SK-N-SH (cell line): ENCODE measurements around the gene MSTN. TPM values are rescaled to one million over a fixed set of nuclear protein-coding genes. Genes with fewer than 3 reads are reported as not detected.

ENCODE experiments used
- CTCF ChIA-PET: fragments of 300-600, 350-600 bp; formaldehyde crosslinking; extraction: SDS; loops from one replicate; lab custom pipeline; 2021; lab: Yijun Ruan, JAX
- POLR2A ChIA-PET: fragments of 350-600 bp; sonication (Branson Sonifier 250); formaldehyde crosslinking; extraction: SDS; loops from one replicate; lab custom pipeline; 2020; ENCODE audit warnings: antibody characterized with exemption, inconsistent platforms; lab: Yijun Ruan, JAX
- DNase-seq: peaks from one replicate; pipeline ENCODE4 v3.0.0; 2012
- H2AFZ ChIP-seq: fragments of 200-600 bp; sonication (generic); 2 replicates; pipeline ENCODE4 v1.8.1; 2016; ENCODE audit warnings: antibody characterized with exemption, mild to moderate bottlenecking, low read depth
- H3F3A ChIP-seq: fragments of 200-600 bp; sonication (generic); replicated peaks from 2 replicates; pipeline ENCODE3; 2016; ENCODE audit warnings: antibody characterized with exemption, mild to moderate bottlenecking; ENCODE audit not compliant: insufficient read depth
- H3K27ac ChIP-seq, 2 experiments: fragments of 200-500 bp in 1 of 2; fragments of 200-600 bp in 1 of 2; sonication (Bioruptor generic) in 1 of 2; sonication (generic), shearing (Covaris generic) in 1 of 2; 2 replicates each; pipeline versions ENCODE4 v1.5.1 to v1.6.1; 2014 to 2016; ENCODE audit warnings: low read depth in 2 of 2, inconsistent platforms in 1 of 2, low read length in 1 of 2, mild to moderate bottlenecking in 1 of 2, mixed read lengths in 1 of 2
- H3K27me3 ChIP-seq: fragments of 200-600 bp; sonication (generic), shearing (Covaris generic); 2 replicates; pipeline ENCODE4 v1.6.1; 2016; ENCODE audit warnings: mixed run types; ENCODE audit not compliant: insufficient read depth
- H3K36me3 ChIP-seq, 2 experiments: fragments of 200-500 bp in 1 of 2; fragments of 200-600 bp in 1 of 2; sonication (Bioruptor generic) in 1 of 2; sonication (generic) in 1 of 2; replicated peaks in 1 of 2; 2 replicates each; pipeline versions ENCODE3 to v1.5.1; 2014 to 2016; ENCODE audit warnings: low read length in 1 of 2, mild to moderate bottlenecking in 1 of 2; ENCODE audit not compliant: insufficient read depth in 2 of 2, control insufficient read depth in 1 of 2
- H3K4me1 ChIP-seq, 2 experiments: fragments of 200-500 bp in 1 of 2; fragments of 200-600 bp in 1 of 2; sonication (Bioruptor generic) in 1 of 2; sonication (generic), shearing (Covaris generic) in 1 of 2; 2 replicates each; pipeline versions ENCODE4 v1.5.1 to v1.6.1; 2014 to 2016; ENCODE audit warnings: low read depth in 1 of 2, low read length in 1 of 2, mixed run types in 1 of 2; ENCODE audit not compliant: insufficient read depth in 2 of 2, control insufficient read depth in 1 of 2
- H3K4me2 ChIP-seq: fragments of 200-600 bp; sonication (generic), shearing (Covaris generic); 2 replicates; pipeline ENCODE4 v1.6.1; 2017; ENCODE audit warnings: mixed run types
- H3K4me3 ChIP-seq, 2 experiments: fragments of 200-500 bp in 1 of 2; fragments of 200-600 bp in 1 of 2; sonication (Bioruptor generic) in 1 of 2; sonication (generic), shearing (Covaris generic) in 1 of 2; 2 replicates each; pipeline versions ENCODE4 v1.5.1 to v1.8.1; 2014 to 2016; ENCODE audit warnings: low read depth in 2 of 2, inconsistent platforms in 1 of 2, low read length in 1 of 2, mild to moderate bottlenecking in 1 of 2, mixed read lengths in 1 of 2, moderate library complexity in 1 of 2
- H3K79me2 ChIP-seq: fragments of 200-600 bp; sonication (generic); 2 replicates; pipeline ENCODE4 v1.8.1; 2017; ENCODE audit warnings: mild to moderate bottlenecking; ENCODE audit not compliant: insufficient read depth
- H3K9ac ChIP-seq: fragments of 200-600 bp; sonication (generic); 2 replicates; pipeline ENCODE4 v1.6.1; 2017; ENCODE audit warnings: mixed run types
- H3K9me2 ChIP-seq: fragments of 200-600 bp; sonication (generic); 2 replicates; pipeline ENCODE4 v1.6.1; 2017; ENCODE audit warnings: mixed run types
- H3K9me3 ChIP-seq: fragments of 200-600 bp; sonication (generic); 2 replicates; pipeline ENCODE4 v1.6.1; 2017; ENCODE audit warnings: mixed run types, mild to moderate bottlenecking, moderate library complexity
- H4K20me1 ChIP-seq: fragments of 200-600 bp; sonication (generic); 2 replicates; pipeline ENCODE4 v1.6.1; 2017; ENCODE audit warnings: mild to moderate bottlenecking, mixed run types; ENCODE audit not compliant: insufficient read depth
- CHD2 ChIP-seq: fragments of 150-350 bp; IDR thresholded peaks from 2 replicates; pipeline ENCODE4 v1.6.1; 2018; ENCODE audit warnings: low read length; ENCODE audit not compliant: partially characterized antibody
- CTCF ChIP-seq: fragments of 200-600 bp; sonication (generic); IDR thresholded peaks from 2 replicates; pipeline ENCODE4 v1.6.1; 2017; ENCODE audit warnings: antibody characterized with exemption, mild to moderate bottlenecking, moderate library complexity
- ELF1 ChIP-seq: IDR thresholded peaks from 2 replicates; pipeline ENCODE4 v1.4.0; 2012
- EP300 ChIP-seq, 2 experiments: IDR thresholded peaks; 2 replicates each; pipeline versions ENCODE4 v1.4.0 to v1.6.1; 2012; ENCODE audit warnings: borderline replicate concordance in 1 of 2, low read depth in 1 of 2, low read length in 1 of 2
- FOSL2 ChIP-seq: IDR thresholded peaks from 2 replicates; pipeline ENCODE4 v1.4.0; 2012; ENCODE audit warnings: low read depth, mild to moderate bottlenecking, moderate library complexity, borderline replicate concordance
- FOXJ3 ChIP-seq: sonication (generic); formaldehyde crosslinking; IDR thresholded peaks from 2 replicates; pipeline ENCODE4 v1.5.1; 2020; ENCODE audit warnings: mild to moderate bottlenecking, missing genetic modification reagents
- FOXM1 ChIP-seq: IDR thresholded peaks from 2 replicates; pipeline ENCODE4 v1.4.0; 2012; ENCODE audit warnings: low read depth, mild to moderate bottlenecking
- GABPA ChIP-seq: IDR thresholded peaks from 2 replicates; pipeline ENCODE4 v1.4.0; 2012; ENCODE audit warnings: low read depth, mild to moderate bottlenecking
- GATA2 ChIP-seq: sonication (generic); formaldehyde crosslinking; IDR thresholded peaks from 2 replicates; pipeline ENCODE4 v1.5.0; 2020; ENCODE audit warnings: mild to moderate bottlenecking, missing genetic modification reagents
- JUND ChIP-seq: IDR thresholded peaks from 2 replicates; pipeline ENCODE4 v1.4.0; 2012
- MEF2A ChIP-seq: IDR thresholded peaks from 2 replicates; pipeline ENCODE4 v1.4.0; 2012; ENCODE audit warnings: low read depth, borderline replicate concordance
- MXI1 ChIP-seq: IDR thresholded peaks from 2 replicates; pipeline ENCODE4 v1.6.1; 2012; ENCODE audit warnings: mild to moderate bottlenecking, low read depth, low read length, improper control_type of control experiment
- POLR2AphosphoS5 ChIP-seq: IDR thresholded peaks from 2 replicates; pipeline ENCODE4 v1.6.1; 2012; ENCODE audit warnings: low read depth, low read length
- RAD21 ChIP-seq: IDR thresholded peaks from 2 replicates; pipeline ENCODE4 v1.6.1; 2012; ENCODE audit warnings: mild to moderate bottlenecking, low read length
- RCOR1 ChIP-seq: fragments of 150-350 bp; IDR thresholded peaks from 2 replicates; pipeline ENCODE4 v1.6.1; 2017; ENCODE audit warnings: antibody characterized with exemption, low read length
- RXRA ChIP-seq: IDR thresholded peaks from 2 replicates; pipeline ENCODE4 v1.4.0; 2012; ENCODE audit warnings: low read depth, mild to moderate bottlenecking, borderline replicate concordance
- SIN3A ChIP-seq: IDR thresholded peaks from 2 replicates; pipeline ENCODE4 v1.6.1; 2012; ENCODE audit warnings: low read depth, mild to moderate bottlenecking, low read length, moderate library complexity, borderline replicate concordance
- TCF12 ChIP-seq: IDR thresholded peaks from 2 replicates; pipeline ENCODE4 v1.4.0; 2012
- TEAD4 ChIP-seq: IDR thresholded peaks from 2 replicates; pipeline ENCODE4 v1.4.0; 2012; ENCODE audit warnings: mild to moderate bottlenecking, borderline replicate concordance; ENCODE audit not compliant: insufficient read depth
- ZBTB33 ChIP-seq: IDR thresholded peaks from 2 replicates; pipeline ENCODE4 v1.4.0; 2012; ENCODE audit warnings: low read depth, borderline replicate concordance
- WGBS: methylation state at CpG from one replicate; pipeline ENCODE4 v1.1.6; 2017; ENCODE audit warnings: low lambda C conversion rate; 5-methylcytosine and 5-hydroxymethylcytosine counted together
- polyA plus RNA-seq, 3 experiments: library from polyadenylated mRNA; depleted of rRNA; stranded (reverse); fragments of >200 nt; gene quantifications; 2 replicates each; pipeline ENCODE4 v1.2.3, GENCODE V29; 2012
- TF ChIP-seq, protein P1 (sequence below): IDR thresholded peaks from 2 replicates; pipeline ENCODE4 v1.4.0; 2012; ENCODE audit warnings: low read depth
- TF ChIP-seq, protein P2 (sequence below): IDR thresholded peaks from 2 replicates; pipeline ENCODE4 v1.4.0; 2012; ENCODE audit warnings: low read depth, borderline replicate concordance
- TF ChIP-seq, protein P3 (sequence below): fragments of 150-350 bp; IDR thresholded peaks from 2 replicates; pipeline ENCODE4 v1.6.1; 2017; ENCODE audit warnings: antibody characterized with exemption, low read length, low read depth, borderline replicate concordance
- TF ChIP-seq, protein P4 (sequence below): fragments of 150-350 bp; IDR thresholded peaks from 2 replicates; pipeline ENCODE4 v1.6.1; 2016; ENCODE audit warnings: mild to moderate bottlenecking, low read depth, low read length

MSTN gene
- polyA plus RNA-seq, 1 of the 3 experiments (the other 2 are of a cell fraction), result 0.05 TPM

DNA sequence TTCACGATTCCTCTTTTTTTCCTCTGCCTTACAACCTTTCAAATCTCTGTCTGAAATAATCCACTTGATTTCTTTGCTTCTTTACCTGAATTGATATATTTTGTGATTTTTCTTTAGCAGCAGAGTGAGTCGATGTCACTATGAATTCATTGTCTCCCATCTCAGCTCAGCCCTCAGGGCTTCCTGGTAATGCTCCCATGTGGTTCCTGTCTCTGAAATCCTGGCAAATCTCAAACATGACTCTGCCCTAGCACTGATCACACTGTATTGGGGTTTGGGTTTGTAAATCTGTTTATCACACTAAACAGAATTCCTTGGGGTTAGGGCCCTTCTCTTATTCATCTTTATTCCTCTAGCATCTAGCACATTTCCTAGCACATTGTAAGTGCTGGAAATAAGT lies 43.0 kb upstream of the MSTN start:
- Histone ChIP-seq H4K20me1 (no peaks in the 10 kb centered on the region), H3K9ac (no peak overlapping the region), H3K79me2 (no peaks in the 10 kb centered on the region), H3K36me3 (no peaks in the 10 kb centered on the region), H3K27ac (peak overlapping the region in 1 of 2 experiments; percentile 40; a peak in 2 of 4 replicates), H3F3A (no peaks in the 10 kb centered on the region), H3K4me3 (no peak overlapping the region), H2AFZ (no peak overlapping the region), H3K4me1 (peaks cover 2 to 7% of the 10 kb centered on the region in 2 experiments; a peak in 2 of 4 replicates), H3K27me3 (no peaks in the 10 kb centered on the region), H3K9me2 (no peaks in the 10 kb centered on the region), H3K9me3 (no peaks in the 10 kb centered on the region), H3K4me2 (no peak overlapping the region)
- POLR2A ChIA-PET, result no interaction called here
- DNase-seq, result peak; percentile 60
- WGBS, result 10% methylated on average over 2 of the region's 2 CpGs
- TF ChIP-seq ZBTB33 (no peak), FOSL2 (no peak), TEAD4 (no peak), RCOR1 (no peak), EP300 (IDR thresholded peaks at IDR 0.05; ENCODE audit: borderline replicate concordance in 1 of 2, low read depth in 1 of 2, low read length in 1 of 2) (peak in 1 of 2 experiments; percentile 60; a peak in 1 of 4 replicates), JUND (no peak), CTCF (no peak), CHD2 (peak; percentile 31), TCF12 (no peak), MXI1 (0 out of 2 replicates have a peak, but pooled peaks have one; percentile 23), GATA2 (CRISPR knock-in tag) (peak; percentile 51; the same call in 1 of the 2 replicates)
- TF ChIP-seq, protein P1, sequence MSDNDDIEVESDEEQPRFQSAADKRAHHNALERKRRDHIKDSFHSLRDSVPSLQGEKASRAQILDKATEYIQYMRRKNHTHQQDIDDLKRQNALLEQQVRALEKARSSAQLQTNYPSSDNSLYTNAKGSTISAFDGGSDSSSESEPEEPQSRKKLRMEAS, result no peak
- CTCF ChIA-PET, result interaction anchor here (1.2 to 3.8 kb wide), 2 partner anchors 17 to 214 kb away, joined by 3 to 18 read pairs; partner anchors contain the start of gene HIBCH

DNA sequence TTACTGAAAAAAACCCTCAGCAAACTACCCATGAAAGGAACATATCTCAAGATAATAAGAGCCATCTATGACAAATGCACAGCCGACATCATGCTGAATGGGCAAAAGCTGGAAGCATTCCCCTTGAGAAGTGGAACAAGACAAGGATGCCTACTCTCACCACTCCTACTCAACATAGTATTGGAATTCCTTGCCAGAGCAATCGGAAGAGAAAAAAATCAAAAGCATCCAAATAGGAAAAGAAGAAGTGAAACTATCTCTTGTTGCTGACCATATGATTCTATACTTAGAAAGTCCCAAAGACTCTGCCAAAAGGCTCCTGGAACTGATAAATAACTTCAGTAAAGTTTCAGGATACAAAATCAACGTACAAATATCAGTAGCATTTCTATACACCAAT lies 40.6 kb upstream of the MSTN start:
- Histone ChIP-seq H4K20me1 (no peaks in the 10 kb centered on the region), H3K36me3 (no peaks in the 10 kb centered on the region), H3K27ac (no peak overlapping the region), H3K4me2 (no peak overlapping the region), H3F3A (no peaks in the 10 kb centered on the region), H2AFZ (no peak overlapping the region), H3K4me3 (no peak overlapping the region), H3K9me2 (no peaks in the 10 kb centered on the region), H3K79me2 (no peaks in the 10 kb centered on the region), H3K9me3 (no peaks in the 10 kb centered on the region), H3K27me3 (no peaks in the 10 kb centered on the region), H3K9ac (no peak overlapping the region), H3K4me1 (peaks cover 0 to 2% of the 10 kb centered on the region in 2 experiments; a peak in 2 of 4 replicates)
- CTCF ChIA-PET, result no interaction called here
- POLR2A ChIA-PET, result no interaction called here
- WGBS, result 42% methylated on average over 3 of the region's 3 CpGs
- no peak for DNase-seq
- TF ChIP-seq ELF1, result no peak
- TF ChIP-seq, protein P2, sequence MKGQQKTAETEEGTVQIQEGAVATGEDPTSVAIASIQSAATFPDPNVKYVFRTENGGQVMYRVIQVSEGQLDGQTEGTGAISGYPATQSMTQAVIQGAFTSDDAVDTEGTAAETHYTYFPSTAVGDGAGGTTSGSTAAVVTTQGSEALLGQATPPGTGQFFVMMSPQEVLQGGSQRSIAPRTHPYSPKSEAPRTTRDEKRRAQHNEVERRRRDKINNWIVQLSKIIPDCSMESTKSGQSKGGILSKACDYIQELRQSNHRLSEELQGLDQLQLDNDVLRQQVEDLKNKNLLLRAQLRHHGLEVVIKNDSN, result no peak
- no peak for TF ChIP-seq RXRA
- TF ChIP-seq RCOR1, result no peak
- TF ChIP-seq GABPA, result no peak
- no peak for TF ChIP-seq FOXM1
- TF ChIP-seq TCF12, result no peak
- TF ChIP-seq FOXJ3 (CRISPR knock-in tag), result no peak
- TF ChIP-seq, protein P3, sequence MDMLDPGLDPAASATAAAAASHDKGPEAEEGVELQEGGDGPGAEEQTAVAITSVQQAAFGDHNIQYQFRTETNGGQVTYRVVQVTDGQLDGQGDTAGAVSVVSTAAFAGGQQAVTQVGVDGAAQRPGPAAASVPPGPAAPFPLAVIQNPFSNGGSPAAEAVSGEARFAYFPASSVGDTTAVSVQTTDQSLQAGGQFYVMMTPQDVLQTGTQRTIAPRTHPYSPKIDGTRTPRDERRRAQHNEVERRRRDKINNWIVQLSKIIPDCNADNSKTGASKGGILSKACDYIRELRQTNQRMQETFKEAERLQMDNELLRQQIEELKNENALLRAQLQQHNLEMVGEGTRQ, result no peak
- no peak for TF ChIP-seq POLR2AphosphoS5
- TF ChIP-seq, protein P4, sequence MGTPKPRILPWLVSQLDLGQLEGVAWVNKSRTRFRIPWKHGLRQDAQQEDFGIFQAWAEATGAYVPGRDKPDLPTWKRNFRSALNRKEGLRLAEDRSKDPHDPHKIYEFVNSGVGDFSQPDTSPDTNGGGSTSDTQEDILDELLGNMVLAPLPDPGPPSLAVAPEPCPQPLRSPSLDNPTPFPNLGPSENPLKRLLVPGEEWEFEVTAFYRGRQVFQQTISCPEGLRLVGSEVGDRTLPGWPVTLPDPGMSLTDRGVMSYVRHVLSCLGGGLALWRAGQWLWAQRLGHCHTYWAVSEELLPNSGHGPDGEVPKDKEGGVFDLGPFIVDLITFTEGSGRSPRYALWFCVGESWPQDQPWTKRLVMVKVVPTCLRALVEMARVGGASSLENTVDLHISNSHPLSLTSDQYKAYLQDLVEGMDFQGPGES, result no peak
- TF ChIP-seq RAD21, result no peak
- TF ChIP-seq MEF2A, result no peak
- TF ChIP-seq SIN3A, result no peak
